GM18502 (cell line): ENCODE results near the gene GTF2H1.
A peak's percentile ranks its signal among the peaks of the same experiment; 100 is the strongest.
"Not testable (repeated sequence)": the region's sequence is repeated elsewhere in the genome, so short reads cannot be mapped to it uniquely, and the experiment has no call there.

Experiments
- ATAC-seq: cut with Tn5 transposase; IDR thresholded peaks from one replicate; pipeline ENCODE4 v1.9.1; 2021; ENCODE audit warnings: mild to moderate bottlenecking; ENCODE audit not compliant: unreplicated experiment, poor library complexity

Gene GTF2H1

GRCh38 chr11:18369398-18369797 lies 47.0 kb downstream of the GTF2H1 start:
- ATAC-seq = no peak

- no peak for ATAC-seq
Observed at GRCh38 chr11:18371279-18371678, 48.9 kb downstream of the GTF2H1 start.

GRCh38 chr11:18372201-18372600 lies 49.8 kb downstream of the GTF2H1 start:
- no peak for ATAC-seq

GRCh38 chr11:18374956-18375355 lies 52.6 kb downstream of the GTF2H1 start:
- no peak for ATAC-seq

- ATAC-seq = no peak
Observed at GRCh38 chr11:18375941-18376340, 53.6 kb downstream of the GTF2H1 start.

- ATAC-seq = no peak
Observed at GRCh38 chr11:18379201-18379600, 56.8 kb downstream of the GTF2H1 start.

GRCh38 chr11:18383388-18384156 lies 61.2 kb downstream of the GTF2H1 start:
- ATAC-seq = peak; percentile 92

GRCh38 chr11:18384157-18384641 lies 61.8 kb downstream of the GTF2H1 start:
- ATAC-seq = peak; percentile 47

- no peak for ATAC-seq
Observed at GRCh38 chr11:18390088-18390487, 67.7 kb downstream of the GTF2H1 start.

- ATAC-seq = no peak
Observed at GRCh38 chr11:18392434-18393321, 70.3 kb downstream of the GTF2H1 start.

GRCh38 chr11:18393581-18394274 lies 71.4 kb downstream of the GTF2H1 start:
- ATAC-seq = no peak

GRCh38 chr11:18394275-18394927 lies 72.0 kb downstream of the GTF2H1 start, which contains the start of gene LDHA:
Gene LDHA, plus strand, starts transcription at chr11:18394563. Its CDS starts 2,280 bp downstream, at chr11:18396843.
- ATAC-seq = peak; percentile 71

GRCh38 chr11:18394928-18395734 lies 72.8 kb downstream of the GTF2H1 start:
- ATAC-seq = no peak

GRCh38 chr11:18395735-18396504 lies 73.6 kb downstream of the GTF2H1 start:
- ATAC-seq = peak; percentile 70

GRCh38 chr11:18397921-18398320 lies 75.6 kb downstream of the GTF2H1 start:
- ATAC-seq = no peak

GRCh38 chr11:18401077-18401476 lies 78.7 kb downstream of the GTF2H1 start:
- ATAC-seq = not testable (repeated sequence)

GRCh38 chr11:18404062-18404461 lies 81.7 kb downstream of the GTF2H1 start:
- ATAC-seq = no peak

GRCh38 chr11:18407400-18407799 lies 85.0 kb downstream of the GTF2H1 start:
- ATAC-seq = not testable (repeated sequence)
